Measurements from ENCODE around the gene COQ9. TPM values are rescaled to one million over a fixed set of nuclear protein-coding genes. Genes with fewer than 3 reads are reported as not detected.

The COQ9 gene
- total RNA-seq, 1 donor from 2014 or later, result 31.2 TPM

DNA sequence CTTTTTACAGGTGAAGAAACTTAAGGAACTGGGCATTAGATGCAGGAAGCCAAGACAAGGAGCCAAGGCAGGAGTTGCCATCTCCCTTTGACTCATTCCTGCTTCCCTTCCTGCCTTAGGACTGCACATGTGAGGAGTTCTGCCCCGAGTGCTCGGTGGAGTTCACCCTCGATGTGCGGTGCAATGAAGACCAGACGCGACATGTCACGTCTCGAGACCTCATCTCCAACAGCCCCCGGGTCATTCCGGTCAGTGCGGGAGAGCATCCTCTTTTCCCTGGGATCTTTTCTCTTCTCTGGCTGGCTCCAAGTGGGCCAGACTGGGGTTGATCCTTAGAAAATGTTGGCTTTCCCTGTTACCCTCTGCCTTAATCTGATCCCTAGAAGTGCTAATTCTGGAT lies 21.8 kb downstream of the COQ9 start:
- DNase-seq (ENCODE audit: low spot score) (no peak), ATAC-seq (no peak)
- intact Hi-C loops (cut with DNase I), result loop anchor here (5.0 kb wide), 1 partner anchor 48 kb away; no protein-coding TSS in a partner anchor

DNA sequence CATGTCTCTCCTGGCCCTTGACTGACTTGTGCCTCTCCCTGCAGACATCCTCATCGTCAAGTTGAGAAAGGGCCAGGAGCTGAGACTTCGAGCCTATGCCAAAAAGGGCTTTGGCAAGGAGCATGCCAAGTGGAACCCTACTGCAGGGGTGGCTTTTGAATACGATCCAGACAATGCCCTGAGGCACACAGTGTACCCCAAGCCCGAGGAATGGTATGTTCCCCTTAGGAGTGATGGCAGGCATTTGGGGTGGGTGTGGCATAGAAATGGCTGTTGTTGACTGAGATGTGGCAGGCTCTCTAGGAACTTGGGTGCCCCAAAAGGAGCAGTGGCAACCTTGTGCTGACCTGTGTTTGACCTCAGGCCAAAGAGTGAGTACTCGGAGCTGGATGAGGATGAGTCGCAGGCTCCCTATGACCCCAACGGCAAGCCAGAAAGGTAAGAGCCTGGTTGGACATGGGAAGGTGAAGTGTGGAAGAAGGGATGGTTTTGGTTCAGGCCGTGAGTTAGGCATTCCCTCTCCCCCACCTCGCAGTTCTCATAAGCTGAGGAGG lies 22.7 kb downstream of the COQ9 start:
- ATAC-seq, result no peak
- no peak for DNase-seq (ENCODE audit: low spot score)
- intact Hi-C loops (cut with DNase I), result loop anchor here (5.0 kb wide), 1 partner anchor 47 kb away; no protein-coding TSS in a partner anchor

DNA sequence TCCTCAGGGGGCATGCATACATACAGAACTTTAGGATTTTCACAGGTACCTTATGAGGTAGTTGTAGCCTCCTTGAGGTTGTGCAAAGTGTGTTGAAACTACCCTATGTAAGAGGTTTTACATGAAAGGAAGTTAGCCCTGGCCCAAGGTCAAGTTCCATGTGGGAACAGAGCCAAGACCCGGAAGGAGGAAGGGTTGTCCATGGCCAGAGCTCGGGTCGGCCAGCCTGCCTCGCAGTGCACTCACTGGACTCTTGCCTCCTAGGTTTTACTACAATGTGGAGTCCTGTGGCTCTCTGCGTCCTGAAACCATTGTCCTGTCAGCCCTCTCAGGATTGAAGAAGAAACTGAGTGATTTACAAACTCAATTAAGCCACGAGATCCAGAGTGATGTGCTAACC lies 23.4 kb downstream of the COQ9 start:
- intact Hi-C loops (cut with DNase I), result no loop called here
- peak; percentile 79 for DNase-seq (ENCODE audit: low spot score)
- ATAC-seq, result peak; percentile 61

DNA sequence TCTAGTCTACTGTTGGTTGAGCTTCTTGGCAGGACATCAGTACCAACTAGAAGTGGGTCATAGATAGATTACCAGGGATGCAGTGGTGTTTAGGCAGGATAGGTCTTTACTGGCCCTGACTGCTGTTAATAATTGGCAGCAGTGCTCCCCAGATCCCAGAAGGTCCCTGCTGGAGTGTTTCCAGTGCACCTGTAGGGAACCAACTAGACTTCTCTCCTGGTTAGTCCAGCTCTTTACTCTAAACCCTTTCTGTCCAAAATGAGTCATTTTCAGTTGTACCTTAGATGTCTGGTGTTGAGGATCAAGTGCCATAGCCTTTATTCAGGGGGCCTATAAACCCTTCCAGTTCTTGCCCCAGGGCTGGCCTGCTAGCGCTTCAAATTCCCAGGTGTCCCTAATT lies 23.9 kb downstream of the COQ9 start:
- no peak for DNase-seq (ENCODE audit: low spot score)

DNA sequence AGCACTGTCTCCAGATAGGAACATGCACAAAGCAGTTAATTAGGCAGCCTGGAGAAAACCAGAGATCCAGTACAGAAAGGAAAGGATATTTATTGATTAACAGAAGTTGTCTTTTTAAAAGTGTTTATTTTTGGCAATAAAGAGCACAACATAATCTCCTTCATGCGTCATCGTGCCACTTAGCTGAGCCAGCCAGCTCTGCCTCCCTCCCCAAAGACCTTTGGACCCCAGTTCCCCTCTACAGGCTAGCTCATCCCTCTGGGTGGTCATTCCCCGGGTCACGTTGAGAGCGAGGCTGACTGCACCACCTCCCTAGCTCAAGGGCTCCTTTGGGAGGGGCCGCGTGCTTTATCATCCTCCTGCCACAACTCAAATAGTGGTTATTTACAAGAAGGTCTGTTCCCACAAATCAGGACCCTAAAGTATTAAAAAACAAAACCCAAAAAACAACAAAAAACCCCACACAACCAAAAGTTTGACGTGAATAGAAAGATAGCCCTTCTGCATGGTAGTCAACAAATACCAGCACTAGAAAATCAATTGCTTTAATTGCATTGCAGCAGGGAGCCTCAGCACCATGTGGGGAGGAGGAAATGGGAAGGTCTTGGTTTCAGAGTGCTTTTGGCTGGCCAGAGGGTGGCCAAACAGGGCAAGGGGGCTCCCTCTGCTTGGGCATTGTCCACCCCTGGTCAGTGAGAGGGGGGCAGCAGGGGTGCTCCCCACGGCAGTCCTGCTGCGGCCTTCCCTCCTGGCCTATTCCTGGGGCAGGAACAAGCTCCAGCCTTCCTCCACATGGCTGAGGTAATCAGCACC lies 24.8 kb downstream of the COQ9 start:
- intact Hi-C loops (cut with DNase I), result no loop called here
- no peak for DNase-seq (ENCODE audit: low spot score)
- ATAC-seq, result peak; percentile 49

More for the DNA sequence above, 23.9 kb downstream of the COQ9 start:
- intact Hi-C loops (cut with DNase I), result no loop called here
- ATAC-seq, result no peak

DNA sequence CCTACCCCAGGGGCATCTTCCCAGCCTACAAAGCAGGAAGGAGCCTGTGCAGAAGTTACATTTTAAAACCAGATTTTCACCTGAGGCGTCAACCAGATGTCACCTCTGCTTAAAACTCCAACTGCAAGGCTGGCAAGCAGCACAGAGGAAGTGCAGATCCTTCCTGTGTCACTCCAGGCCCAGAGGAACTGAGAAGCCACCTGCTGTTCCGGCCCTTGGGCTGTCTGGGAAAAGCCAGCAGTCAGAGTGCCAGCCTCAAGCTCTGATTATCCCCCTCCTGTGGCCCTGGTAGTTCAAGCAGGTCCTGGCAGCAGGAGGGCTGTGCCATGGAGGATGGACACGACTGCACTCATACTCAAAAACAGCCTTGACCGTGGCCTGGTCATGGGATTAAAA lies 25.4 kb downstream of the COQ9 start:
- no peak for DNase-seq (ENCODE audit: low spot score)
- intact Hi-C loops (cut with DNase I), result no loop called here
- ATAC-seq, result no peak

DNA sequence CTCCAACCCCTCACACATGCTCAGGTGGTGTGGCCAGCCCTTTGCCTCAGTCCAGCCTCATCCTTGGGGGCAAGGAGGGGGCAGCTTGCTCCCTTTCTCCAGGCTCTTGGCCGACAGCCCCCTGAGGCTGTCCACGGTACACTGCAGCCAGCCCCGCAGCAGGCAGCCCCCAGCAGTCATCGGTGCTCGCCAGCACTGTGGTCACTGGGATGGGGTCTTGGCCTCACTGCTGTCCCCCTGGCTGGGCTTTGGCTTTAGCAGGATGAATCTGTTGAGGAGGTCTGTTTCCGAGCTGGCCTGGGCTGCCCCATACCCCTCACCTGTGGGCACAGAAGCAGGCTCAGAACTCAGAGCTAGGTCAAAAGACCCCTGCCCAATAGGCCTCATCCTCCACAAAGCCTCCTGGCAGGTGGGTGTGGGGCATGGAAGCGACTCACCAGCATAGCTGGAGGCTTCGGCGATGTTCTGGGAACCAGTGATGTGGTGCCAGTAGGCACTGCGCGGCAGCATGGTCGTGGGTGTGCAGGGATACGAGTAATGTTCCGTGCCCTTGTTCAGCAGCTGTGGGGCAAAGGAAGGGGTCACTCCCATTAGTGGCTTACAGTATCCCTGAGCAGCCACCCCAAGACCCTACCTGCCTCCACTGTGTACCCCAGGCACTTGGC lies 26.0 kb downstream of the COQ9 start:
- DNase-seq (ENCODE audit: low spot score), result no peak
- intact Hi-C loops (cut with DNase I), result no loop called here
- ATAC-seq, result no peak

DNA sequence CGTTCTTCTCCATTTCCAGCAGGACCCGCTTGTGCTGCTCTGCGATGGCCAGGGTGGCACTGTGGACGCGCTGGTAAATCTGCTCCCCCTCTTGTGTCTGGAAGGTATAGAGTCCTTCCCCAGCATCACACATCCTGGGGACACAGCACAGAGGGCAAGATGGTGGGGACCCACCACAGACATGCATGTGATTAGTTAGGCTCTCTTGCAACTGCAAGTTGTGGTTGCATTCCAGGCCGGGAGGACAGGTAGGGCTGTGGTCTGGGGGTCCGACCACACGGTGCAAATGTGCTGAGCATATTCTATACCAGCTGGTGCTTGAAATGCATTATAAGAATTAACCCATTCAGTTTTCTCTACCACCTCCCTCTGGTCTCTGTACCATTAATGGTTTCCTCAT lies 26.6 kb downstream of the COQ9 start:
- ATAC-seq, result no peak
- DNase-seq (ENCODE audit: low spot score), result no peak
- intact Hi-C loops (cut with DNase I), result no loop called here

DNA sequence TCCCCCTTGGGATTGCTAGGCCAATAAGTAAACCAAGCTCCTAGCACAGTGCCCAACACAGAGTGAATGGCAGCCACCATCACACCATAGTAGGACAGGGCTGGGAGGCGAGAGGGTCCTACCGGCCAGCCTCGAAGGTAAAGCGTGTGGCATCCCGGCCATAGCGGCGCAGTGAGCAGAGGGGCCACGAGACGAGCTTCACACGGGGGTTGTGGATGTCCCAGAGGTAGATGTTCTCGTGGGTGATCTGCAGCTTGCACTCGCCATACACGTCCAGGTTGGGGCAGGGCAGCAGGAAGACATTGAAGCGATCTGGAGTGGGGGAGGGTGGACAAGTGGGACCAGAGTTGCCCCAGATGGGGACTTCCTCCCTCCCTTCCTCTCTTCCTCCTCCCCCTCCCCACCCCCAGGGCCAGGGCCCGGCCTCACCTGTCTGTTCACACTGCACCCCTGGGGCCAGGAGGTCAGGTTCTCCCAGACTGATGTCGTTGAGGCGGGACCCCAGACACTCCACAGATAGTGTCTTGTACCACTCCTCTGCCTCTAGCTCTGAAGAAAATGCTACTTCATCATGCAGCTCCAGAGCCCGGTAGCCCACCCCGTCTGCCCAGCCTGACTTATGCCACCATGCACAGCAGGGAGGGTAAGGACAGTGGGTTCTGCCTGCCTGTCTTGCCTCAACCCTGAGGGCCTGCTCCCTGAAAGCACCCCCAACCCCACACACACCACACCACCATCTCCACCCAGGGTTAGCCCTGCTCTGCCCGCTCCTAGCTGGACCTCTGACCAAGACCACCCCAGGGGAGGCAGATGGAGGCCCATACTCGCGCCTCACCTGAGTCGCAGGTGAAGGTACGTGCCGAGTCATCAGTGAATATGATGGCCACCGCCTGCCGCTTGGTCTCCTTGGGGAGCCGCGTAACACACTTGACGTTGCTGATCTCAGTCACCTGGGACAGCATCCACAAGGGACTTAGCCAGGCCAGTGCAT lies 27.7 kb downstream of the COQ9 start:
- ATAC-seq, result no peak
- no peak for DNase-seq (ENCODE audit: low spot score)
- intact Hi-C loops (cut with DNase I), result no loop called here

DNA sequence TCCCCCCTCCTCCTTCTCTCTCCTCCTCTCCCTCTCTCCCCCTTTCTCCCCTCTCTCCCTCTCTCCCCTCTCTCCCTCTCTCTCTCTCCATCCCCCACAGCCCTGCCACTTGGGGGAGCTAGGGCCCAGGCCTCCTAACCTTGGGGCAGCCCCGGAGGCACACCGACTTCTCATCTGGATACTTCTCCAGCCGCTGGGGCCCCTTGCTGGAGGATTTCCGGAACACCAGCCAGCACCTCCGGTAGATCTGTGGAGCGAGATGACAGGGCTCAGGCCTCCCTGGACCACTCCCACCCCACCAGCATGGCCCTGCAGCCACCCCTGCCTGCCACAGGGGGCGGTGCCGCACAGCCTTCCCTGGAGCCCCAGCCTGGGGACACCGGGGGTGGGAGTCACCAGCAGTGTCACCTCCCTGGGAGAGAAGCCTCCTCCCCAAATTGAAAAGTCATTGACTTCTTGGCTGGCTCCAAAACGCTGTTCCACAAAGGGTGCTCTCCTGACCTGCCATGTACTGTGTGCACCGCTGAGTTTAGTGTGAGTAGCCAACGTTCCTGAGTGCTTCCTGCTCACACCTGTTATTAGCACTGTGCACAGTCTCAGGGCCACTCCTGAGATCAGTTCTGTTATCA lies 28.5 kb downstream of the COQ9 start:
- ATAC-seq (no peak), DNase-seq (ENCODE audit: low spot score) (no peak)
- intact Hi-C loops (cut with DNase I), result no loop called here

DNA sequence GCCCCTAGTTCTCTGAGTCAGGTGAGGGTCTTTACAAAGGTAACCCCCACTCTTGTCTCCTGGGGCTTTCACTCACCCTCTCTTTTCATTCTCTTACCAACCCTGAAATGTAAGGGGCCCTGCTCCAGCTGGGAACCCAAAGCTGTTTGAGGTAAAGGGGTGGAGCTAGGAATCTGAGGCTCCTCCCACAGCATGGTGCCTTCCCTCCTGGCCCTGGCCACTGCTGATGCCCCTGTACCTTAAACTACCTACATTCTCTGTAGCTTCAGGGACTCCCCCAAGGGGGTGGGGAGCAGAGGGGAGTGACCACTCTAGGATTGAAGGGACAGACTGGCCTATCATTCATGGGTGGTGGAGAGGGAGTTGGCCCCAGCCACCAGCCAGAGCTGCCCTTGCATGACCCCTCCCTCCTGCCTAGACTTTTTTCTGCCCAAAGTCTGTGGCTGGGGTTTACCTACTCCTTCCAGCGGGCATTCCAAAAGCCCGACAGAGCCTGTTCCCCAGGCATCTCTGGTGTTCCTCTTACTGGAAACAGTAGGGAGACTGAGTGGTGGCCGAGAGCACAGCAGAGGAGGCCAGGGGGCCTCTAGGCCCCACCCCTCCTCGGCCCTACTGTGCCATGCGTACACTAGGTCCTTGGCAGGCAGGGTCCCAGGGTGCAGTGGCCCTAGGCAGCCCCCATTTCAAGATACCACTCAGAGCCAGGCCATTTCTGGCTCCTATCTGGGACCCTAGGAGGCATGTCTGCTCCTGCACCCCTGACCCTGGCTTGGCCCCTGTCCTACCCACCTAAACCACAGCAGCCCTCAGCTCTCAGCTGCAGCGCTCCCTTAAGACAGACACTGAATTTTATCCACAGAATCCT lies 29.5 kb downstream of the COQ9 start:
- intact Hi-C loops (cut with DNase I), result no loop called here
- peak; percentile 33 for DNase-seq (ENCODE audit: low spot score)

DNA sequence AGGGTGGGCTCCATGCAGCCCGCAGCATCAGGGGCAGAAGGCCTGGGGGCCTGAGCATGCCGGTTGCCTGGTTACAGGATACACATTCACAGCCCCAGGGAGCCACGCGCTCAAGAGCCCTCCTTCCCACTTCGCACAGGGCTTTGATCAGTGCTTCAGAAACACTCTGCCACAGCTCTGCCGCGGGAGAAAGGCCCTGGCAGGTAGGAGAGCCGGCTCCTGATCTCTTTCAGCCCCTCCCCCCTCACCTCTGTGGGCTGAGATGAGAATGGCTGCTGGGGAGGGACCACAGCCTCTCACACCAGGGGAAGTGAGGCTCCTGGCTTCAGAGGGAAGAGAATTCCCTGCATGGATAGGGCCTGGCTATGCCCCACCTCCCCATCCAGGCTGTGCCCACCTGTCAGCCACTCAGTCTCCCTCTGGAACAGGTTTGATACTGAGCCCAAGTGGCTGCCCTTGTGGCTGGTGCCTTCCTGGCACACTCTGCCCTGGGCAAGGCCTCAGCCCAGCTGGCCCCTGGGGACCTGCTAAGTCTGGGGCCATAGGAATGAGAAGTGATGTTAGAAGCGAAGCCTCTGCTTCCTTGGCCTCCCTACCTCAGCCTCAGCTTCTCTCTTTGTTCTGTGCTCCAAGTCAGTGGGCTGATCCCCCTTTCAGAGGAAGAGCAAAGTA lies 30.4 kb downstream of the COQ9 start:
- intact Hi-C loops (cut with DNase I), result no loop called here
- ATAC-seq, result no peak
- no peak for DNase-seq (ENCODE audit: low spot score)

More for the DNA sequence above, 29.5 kb downstream of the COQ9 start:
- no peak for ATAC-seq

DNA sequence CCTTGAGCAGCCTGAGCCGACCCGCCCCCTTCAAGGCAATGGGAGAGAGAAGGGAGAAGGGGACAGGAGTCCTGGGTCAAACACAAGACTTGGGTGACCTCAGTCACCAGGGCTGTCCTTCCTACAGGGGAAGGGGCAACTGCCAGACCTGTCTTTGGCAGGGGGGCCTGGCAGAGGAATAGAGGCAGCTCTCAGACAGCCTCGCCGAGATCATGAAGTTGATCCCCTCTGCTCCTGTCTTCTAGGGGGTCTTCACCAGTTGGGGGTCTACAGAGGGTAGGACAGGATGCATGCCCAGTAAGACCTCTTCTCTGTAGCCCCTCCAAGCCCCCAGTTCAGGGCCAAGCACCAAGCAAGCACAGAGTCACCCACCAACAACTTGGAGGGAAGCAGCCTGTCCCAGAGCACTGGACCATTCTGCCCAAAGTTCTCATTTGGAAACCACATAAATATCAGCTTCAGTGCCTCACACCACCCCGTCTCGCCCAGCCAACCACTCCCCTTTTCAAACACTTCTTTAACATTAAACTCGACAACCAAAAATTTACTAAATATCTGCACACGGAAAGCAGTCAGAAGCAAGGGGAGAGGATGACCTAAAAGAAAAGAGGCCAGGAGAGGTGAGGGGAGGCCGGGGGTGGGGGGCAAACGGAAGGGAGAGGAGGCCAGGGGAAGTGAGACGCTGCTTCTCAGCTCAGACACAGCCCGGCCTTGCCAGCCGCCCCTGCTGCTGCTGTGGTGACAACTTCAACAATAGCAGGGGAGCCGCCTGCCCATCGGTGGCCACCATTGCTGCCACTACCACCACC lies 31.3 kb downstream of the COQ9 start:
- intact Hi-C loops (cut with DNase I), result no loop called here
- peak; percentile 13 for DNase-seq (ENCODE audit: low spot score)
- no peak for ATAC-seq

DNA sequence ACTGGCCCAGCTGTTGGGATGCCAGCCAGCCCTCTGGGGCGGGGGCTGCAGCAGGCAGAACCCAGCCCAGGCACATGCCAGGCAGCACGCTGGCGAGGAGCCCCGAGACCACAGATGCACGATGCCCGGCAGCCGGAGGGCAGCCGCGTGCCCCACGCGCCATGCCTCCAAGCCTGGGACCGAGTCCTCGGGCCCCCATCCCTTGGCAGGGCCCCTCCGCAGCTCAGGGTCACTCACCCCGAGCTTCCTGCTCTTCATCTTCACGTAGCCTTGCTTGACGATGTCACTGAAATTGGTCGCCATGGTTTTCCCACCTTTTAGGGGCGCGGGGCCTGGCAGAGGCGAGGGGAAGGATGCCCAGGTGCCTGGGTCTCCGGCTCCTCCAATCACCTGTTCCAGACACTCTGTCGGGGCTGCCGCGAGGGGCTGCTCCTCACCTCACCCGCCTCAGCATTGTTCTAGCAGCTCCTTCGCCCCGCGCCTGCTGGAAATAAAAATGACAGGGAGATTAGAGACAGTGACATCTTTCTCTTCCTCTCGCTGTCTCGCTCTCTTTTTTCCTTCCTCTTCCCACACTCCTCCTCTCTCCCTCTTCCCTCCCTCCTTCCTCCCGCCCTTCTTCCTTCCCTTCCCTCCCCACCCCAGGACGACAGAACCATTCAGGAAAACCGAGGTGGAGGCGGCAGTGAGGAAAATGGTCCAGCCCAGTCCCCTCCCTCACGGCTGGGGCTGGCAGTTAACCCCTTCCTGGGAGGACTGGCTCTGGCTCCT lies 32.1 kb downstream of the COQ9 start:
- ATAC-seq (peak; percentile 80), DNase-seq (ENCODE audit: low spot score) (peak; percentile 72)
- intact Hi-C loops (cut with DNase I), result no loop called here

DNA sequence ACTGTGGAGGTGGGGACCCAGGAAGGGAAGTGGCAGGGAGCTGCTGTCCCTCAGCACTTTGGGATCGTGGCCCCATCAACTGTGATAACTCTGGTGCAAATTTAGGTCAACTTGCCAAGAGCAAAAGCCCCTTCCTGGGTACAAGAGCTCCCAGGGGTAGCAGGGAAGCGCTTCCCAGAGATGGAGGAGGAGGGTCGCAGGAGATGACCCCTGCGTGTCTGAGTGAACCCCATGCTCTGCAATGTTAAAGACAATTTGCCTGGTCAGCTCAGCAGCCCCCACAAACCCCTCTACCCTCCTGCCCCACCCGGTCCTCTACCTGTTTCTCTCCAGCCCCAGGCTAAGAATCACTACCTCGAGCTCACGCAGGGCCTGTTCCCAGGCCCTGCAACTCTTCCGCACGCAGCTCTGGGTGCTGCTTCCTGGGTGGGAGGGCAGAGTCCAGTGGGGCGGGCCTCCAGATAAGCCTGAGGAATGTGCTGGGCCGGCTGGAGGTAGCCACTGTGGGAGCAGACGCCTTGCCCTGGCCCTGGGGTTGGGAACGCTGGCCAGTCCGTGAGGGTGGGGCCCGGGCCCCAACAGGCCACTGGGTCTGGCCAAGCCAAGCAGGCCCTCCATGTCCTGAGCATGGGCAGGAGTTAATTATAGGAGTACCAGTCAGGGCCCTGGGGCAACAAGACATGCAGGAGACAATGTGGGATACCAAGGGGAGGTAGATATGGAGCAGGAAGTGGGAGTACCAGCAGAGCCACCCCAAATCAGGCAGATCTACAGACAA lies 32.9 kb downstream of the COQ9 start:
- DNase-seq (ENCODE audit: low spot score) (peak; percentile 68), ATAC-seq (peak; percentile 77)
- intact Hi-C loops (cut with DNase I), result no loop called here
